Heart right ventricle (tissue), 16 donors: ENCODE data around the gene SERP2. TPM values are rescaled to one million over a fixed set of nuclear protein-coding genes. Genes with fewer than 3 reads are reported as not detected.

Source experiments
- ATAC-seq, 8 donors: fragments of 200-7000 bp; cut with Tn5 transposase; one replicate each; pipeline ENCODE4 v1.9.1; 2020; ENCODE audit warnings: mild to moderate bottlenecking in 8 of 8, moderate library complexity in 8 of 8, moderate number of reproducible peaks in 1 of 8
- DNase-seq, 2 donors: peaks; one replicate each; pipeline ENCODE4 v3.0.0-alpha.2; 2020
- H3K27ac ChIP-seq, 10 donors: fragments of 200-600 bp; sonication (generic) in 2 of 10; one replicate each; pipeline versions ENCODE4 v1.5.0 to v1.8.0; 2020 to 2022; ENCODE audit warnings: mild to moderate bottlenecking in 3 of 10
- H3K27me3 ChIP-seq, 7 donors: fragments of 200-600 bp; one replicate each; pipeline ENCODE4 v1.8.0; 2021 to 2022; ENCODE audit warnings: mild to moderate bottlenecking in 2 of 7
- H3K36me3 ChIP-seq, 9 donors: fragments of 200-600 bp; sonication (generic) in 1 of 9; one replicate each; pipeline versions ENCODE4 v1.5.0 to v1.8.0; 2020 to 2022; ENCODE audit warnings: mild to moderate bottlenecking in 2 of 9
- H3K4me1 ChIP-seq, 9 donors: fragments of 200-600 bp; sonication (generic) in 1 of 9; one replicate each; pipeline versions ENCODE4 v1.5.0 to v1.8.0; 2020 to 2022; ENCODE audit warnings: mild to moderate bottlenecking in 4 of 9
- H3K4me3 ChIP-seq, 10 donors: fragments of 200-600 bp; sonication (generic) in 2 of 10; one replicate each; pipeline versions ENCODE4 v1.5.0 to v1.8.0; 2020 to 2022; ENCODE audit warnings: mild to moderate bottlenecking in 7 of 10, moderate library complexity in 2 of 10
- H3K9me3 ChIP-seq, 11 donors: fragments of 200-600 bp in 10 of 11; sonication (generic) in 2 of 11; one replicate each; pipeline versions ENCODE4 v1.5.0 to v1.8.0; 2013 to 2022; ENCODE audit warnings: mild to moderate bottlenecking in 2 of 11, control low read depth in 1 of 11, moderate library complexity in 1 of 11
- CTCF ChIP-seq, 9 donors: fragments of 200-600 bp; sonication (generic) in 2 of 9; IDR thresholded peaks; one replicate each; pipeline versions ENCODE4 v1.5.0 to v1.8.0; 2021 to 2022; ENCODE audit warnings: antibody characterized with exemption in 9 of 9, mild to moderate bottlenecking in 5 of 9, moderate library complexity in 1 of 9
- WGBS, 2 donors: extraction: QIAGEN DNeasy Blood & Tissue Kit; methylation state at CpG; one replicate each; pipeline ENCODE4 v1.1.7; 2013; ENCODE audit warnings: inconsistent platforms in 1 of 2; 5-methylcytosine and 5-hydroxymethylcytosine counted together
- intact Hi-C, 10 donors: fragments of 100-400 bp; cut with DNase I; formaldehyde crosslinking; loops; one replicate each; pipeline versions ENCODE4 v1.11.1 to v1.14.2; 2022
- polyA plus RNA-seq, 2 donors: library from polyadenylated mRNA; stranded (reverse); fragments of 200-250 nt; gene quantifications; one replicate each; pipeline ENCODE4 v1.2.3, GENCODE V29; 2013
- total RNA-seq, 10 donors: library from RNA; stranded (reverse); fragmentation: NEBNext Ultra II Directional in 3 of 10; extraction: Animal tissue kit (Norgen Biotek cat#: 25700) in 3 of 10; gene quantifications; one replicate each; pipeline versions ENCODE4 v1.2.1 to v1.2.4, GENCODE V29; 2021 to 2023
- donor health status: Arrhythmogenic right ventricular cardiomyopathy.
- donor health status: ischemic (EF 13 %, LVEDD 7.1; RV severe dilation, severe dysfunction).
- donor health status: healthy with polysubstance abuse.
- donor health status: DM: no; HTN: yes; CAD: no.
- donor health status: DM: no; HTN: no; CAD: no.
- donor health status: ischemic (EF 25% LVEDD 6.9; RV normal size, moderate dysfunction).
- donor health status: ischemic (EF 25% LVEDD 5.7; RV mildly dilated, moderate dysfunction).
- donor health status: healthy.
- donor health status: DM: yes; HTN: yes; CAD: no.
- donor health status: Ischemic cardiomyopathy.
- donor health status: ischemic (EF 35%, LVEDD 5.7; RV mildly dilated, moderate dysfunction).
- donor health status: nonischemic (EF 11% LVEDD 7.7; RV severe dilation, severe dysfunction).
- donor health status: DM: yes; HTN: yes; CAD: no.
- donor health status: PGD.
- donor health status: ischemic (EF 29% LVEDD 5.4; RV normal size, mild dysfunction).
- donor health status: nonischemic (EF 23%, LVEDD 6.1; RV moderate dilation, normal function).

The SERP2 gene
- total and polyA plus RNA-seq, 12 donors, result 10.0 to 20.4 (median 11.8) TPM

- H3K36me3 ChIP-seq, result no peaks in the 10 kb centered on the region
- no peak overlapping the region for H3K27ac ChIP-seq
- H3K4me1 ChIP-seq, result no peaks in the 10 kb centered on the region
- WGBS, 2 donors, result 94 to 98% methylated on average over 4 of the region's 4 CpGs
- H3K4me3 ChIP-seq, result no peak overlapping the region
- no peaks in the 10 kb centered on the region for H3K27me3 ChIP-seq
- H3K9me3 ChIP-seq, result no peaks in the 10 kb centered on the region
- no peak for DNase-seq
- TF ChIP-seq CTCF (IDR thresholded peaks at IDR 0.05), result no peak
- ATAC-seq, result no peak
- intact Hi-C loops, result no loop called here
Observed at GRCh38 chr13:44351505-44351854, 22.1 kb upstream of the SERP2 start.

DNA sequence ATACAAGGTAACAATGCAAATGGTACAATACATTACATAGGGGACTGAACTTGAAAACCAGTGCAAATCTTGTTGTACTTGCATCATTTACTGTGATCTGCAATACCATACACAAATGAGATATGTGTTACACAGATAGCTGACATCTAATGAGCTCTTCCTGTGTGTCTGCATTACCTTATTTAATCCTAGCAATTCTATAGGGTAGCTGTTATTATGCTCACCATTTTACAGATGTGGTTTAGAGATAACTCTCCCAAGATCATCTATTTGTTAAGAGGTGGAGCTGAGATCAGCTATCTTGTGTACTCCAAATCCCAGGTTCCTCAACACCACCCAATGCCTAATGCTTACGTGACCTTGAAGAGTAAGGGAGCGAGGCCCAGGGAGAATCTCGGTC lies 21.4 kb upstream of the SERP2 start:
- Histone ChIP-seq H3K36me3 (no peaks in the 10 kb centered on the region), H3K9me3 (no peaks in the 10 kb centered on the region), H3K27ac (no peak overlapping the region), H3K27me3 (no peaks in the 10 kb centered on the region), H3K4me3 (no peak overlapping the region), H3K4me1 (no peaks in the 10 kb centered on the region)
- intact Hi-C loops, result no loop called here
- DNase-seq, result no peak
- no peak for ATAC-seq
- TF ChIP-seq CTCF (IDR thresholded peaks at IDR 0.05), result no peak
- WGBS, 2 donors, result 95 to 98% methylated on average over 3 of the region's 3 CpGs

- Histone ChIP-seq H3K4me3 (no peak overlapping the region), H3K9me3 (no peaks in the 10 kb centered on the region), H3K4me1 (no peaks in the 10 kb centered on the region), H3K36me3 (no peaks in the 10 kb centered on the region), H3K27ac (no peak overlapping the region), H3K27me3 (no peaks in the 10 kb centered on the region)
- DNase-seq (no peak), ATAC-seq (no peak)
- TF ChIP-seq CTCF (IDR thresholded peaks at IDR 0.05), result no peak
- 95 to 97% methylated on average over 2 of the region's 2 CpGs for WGBS, 2 donors
- intact Hi-C loops, result no loop called here
Observed at GRCh38 chr13:44352671-44353070, 21.0 kb upstream of the SERP2 start.

- Histone ChIP-seq H3K27ac (no peak overlapping the region), H3K4me3 (no peak overlapping the region), H3K9me3 (no peaks in the 10 kb centered on the region), H3K27me3 (no peaks in the 10 kb centered on the region), H3K4me1 (no peaks in the 10 kb centered on the region), H3K36me3 (no peaks in the 10 kb centered on the region)
- WGBS, 2 donors, result 82 to 90% methylated on average over 1 of the region's 1 CpG
- DNase-seq, result no peak
- TF ChIP-seq CTCF (IDR thresholded peaks at IDR 0.05), result no peak
- no peak for ATAC-seq
- intact Hi-C loops, result no loop called here
Observed at GRCh38 chr13:44354331-44354730, 19.3 kb upstream of the SERP2 start.

- no peak for TF ChIP-seq CTCF (IDR thresholded peaks at IDR 0.05)
- 62 to 71% methylated on average over 3 of the region's 3 CpGs for WGBS, 2 donors
Observed at GRCh38 chr13:44354884-44355283, 18.7 kb upstream of the SERP2 start.

More at GRCh38 chr13:44354884-44355283, 18.7 kb upstream of the SERP2 start:
- Histone ChIP-seq H3K27me3 (no peaks in the 10 kb centered on the region), H3K36me3 (no peaks in the 10 kb centered on the region), H3K9me3 (no peaks in the 10 kb centered on the region), H3K4me3 (no peak overlapping the region), H3K27ac (no peak overlapping the region), H3K4me1 (no peaks in the 10 kb centered on the region)
- ATAC-seq, result no peak
- intact Hi-C loops, result loop anchor here in 1 of 10 donors (5.0 kb wide), 1 partner anchor 33 kb away; no protein-coding TSS in a partner anchor
- no peak for DNase-seq
